GM19351 (cell line): ENCODE measurements around the gene IDH3G.

ENCODE experiments used
- ATAC-seq: cut with Tn5 transposase; IDR thresholded peaks from one replicate; pipeline ENCODE4 v1.9.1; 2021; ENCODE audit warnings: mild to moderate bottlenecking, moderate library complexity; ENCODE audit not compliant: unreplicated experiment

IDH3G gene

GRCh38 chrX:153791104-153791852 is 2.9 kb downstream of the IDH3G start:
- ATAC-seq, result no peak

GRCh38 chrX:153789654-153790053 is 4.5 kb downstream of the IDH3G start:
- no peak for ATAC-seq

- no peak for ATAC-seq
Observed at GRCh38 chrX:153786669-153787068, 7.5 kb downstream of the IDH3G start.

DNA sequence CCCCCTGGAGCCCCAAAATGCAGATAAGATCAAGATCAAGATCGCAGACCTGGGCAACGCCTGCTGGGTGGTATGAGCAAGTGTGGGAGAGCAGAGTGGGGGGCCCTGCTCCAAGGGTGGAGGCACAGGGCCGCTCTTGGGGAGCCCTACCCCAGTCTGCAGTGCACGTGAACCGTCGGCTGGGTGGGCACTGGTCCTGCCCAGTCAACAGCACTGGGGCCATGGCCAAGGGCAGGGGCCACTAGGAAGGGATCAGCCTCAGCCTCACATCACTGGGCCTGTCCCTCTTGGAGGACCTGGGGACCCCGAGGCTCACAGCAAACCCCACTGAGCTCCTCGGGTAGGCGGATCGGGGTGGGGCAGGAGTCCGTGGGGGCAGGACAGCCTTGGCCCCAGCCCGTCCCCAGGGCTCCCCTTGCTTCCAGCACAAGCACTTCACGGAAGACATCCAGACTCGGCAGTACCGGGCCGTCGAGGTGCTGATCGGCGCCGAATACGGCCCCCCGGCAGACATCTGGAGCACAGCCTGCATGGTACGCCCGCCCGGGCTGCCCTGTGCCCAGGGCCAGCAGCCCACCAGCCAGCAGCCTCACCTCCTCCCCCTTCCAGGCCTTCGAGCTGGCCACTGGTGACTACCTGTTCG is 9.7 kb downstream of the IDH3G start:
- no peak for ATAC-seq

GRCh38 chrX:153783378-153784013 is 10.7 kb downstream of the IDH3G start:
- no peak for ATAC-seq

- ATAC-seq, result no peak
Observed at GRCh38 chrX:153782871-153783270, 11.3 kb downstream of the IDH3G start.

DNA sequence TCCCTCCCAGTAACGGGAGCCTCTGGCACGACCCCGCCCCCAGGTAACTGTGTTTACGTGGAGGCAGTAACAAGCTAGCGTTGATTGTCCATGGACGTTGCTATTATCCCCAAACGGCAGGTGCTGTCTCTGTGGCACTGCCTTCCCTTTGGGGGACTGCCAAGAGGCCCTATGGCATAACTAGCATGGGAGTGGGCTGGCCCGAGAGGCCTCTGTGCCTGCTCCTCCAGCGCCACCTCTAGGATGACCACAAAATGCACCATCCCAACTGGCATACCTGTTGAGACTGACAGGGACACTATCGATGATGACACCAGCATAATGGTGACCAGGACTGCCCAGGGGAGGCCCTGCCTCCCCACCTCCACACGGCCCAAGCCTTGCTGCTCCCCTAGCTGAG is 11.9 kb downstream of the IDH3G start:
- no peak for ATAC-seq

- no peak for ATAC-seq
Observed at GRCh38 chrX:153781428-153782047, 12.6 kb downstream of the IDH3G start.

GRCh38 chrX:153780678-153781427 is 13.3 kb downstream of the IDH3G start, which contains the start of gene SRPK3:
SRPK3 (plus strand) TSS chrX:153781041; CDS start chrX:153781087, 46 bp downstream.
- no peak for ATAC-seq

DNA sequence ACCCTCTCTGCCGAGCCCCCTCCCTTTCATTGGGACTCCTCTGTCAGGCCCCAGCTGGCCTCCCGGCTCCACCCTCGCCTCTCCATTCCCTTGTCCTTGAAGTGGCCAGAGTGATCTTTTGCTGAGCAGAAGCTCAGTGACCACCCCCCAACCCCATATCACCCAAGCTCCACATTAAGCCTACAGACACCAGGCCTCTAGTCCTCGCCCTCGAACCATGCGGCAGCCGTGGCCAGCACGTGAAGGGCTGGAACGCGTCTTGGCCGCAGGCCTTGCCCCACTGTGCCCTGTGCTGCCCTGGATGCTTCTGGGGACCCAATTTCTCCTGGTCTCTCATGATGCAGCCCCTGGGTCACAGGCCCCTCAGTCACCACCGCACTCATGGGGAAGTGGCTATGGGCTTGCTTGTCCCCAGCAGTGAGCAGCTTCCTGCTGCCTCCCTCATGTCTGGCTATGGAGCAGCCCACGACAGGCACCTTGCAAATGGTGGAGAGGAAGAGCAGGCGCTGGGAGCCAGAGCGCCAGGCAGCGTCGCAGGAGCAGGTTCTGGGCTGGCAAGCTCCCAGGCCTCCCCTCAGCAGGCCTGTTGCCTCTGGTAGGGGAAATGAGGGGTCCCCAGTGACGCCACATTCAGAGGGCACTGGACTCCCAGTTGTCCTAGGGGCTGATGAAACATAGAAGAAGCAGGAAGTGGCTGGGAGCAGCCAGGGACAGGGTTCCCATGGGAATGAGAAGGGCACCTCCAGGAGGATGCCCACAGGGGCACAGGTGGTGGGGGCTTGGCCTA is 14.1 kb downstream of the IDH3G start:
- no peak for ATAC-seq

DNA sequence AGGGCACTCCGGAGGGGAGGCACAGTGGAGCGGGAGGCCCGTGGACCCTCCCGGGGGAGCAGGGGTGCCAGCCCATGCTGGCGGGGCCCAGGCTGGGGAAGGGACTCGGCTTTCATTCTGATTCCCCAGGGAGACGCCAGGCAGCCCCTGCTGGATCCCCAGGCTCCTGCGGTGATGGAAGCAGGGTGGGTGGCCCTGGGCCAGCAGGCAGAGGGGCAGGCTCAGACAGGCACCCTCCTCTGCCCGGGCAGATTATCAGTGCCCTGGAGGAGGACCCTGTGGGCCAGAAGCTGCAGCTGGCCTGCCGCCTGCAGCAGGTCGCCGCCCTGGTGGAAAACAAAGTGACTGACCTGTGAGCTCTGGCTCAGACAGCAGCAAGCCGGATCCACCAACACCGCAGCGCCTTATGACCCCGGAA is 15.5 kb downstream of the IDH3G start:
- ATAC-seq, result no peak

DNA sequence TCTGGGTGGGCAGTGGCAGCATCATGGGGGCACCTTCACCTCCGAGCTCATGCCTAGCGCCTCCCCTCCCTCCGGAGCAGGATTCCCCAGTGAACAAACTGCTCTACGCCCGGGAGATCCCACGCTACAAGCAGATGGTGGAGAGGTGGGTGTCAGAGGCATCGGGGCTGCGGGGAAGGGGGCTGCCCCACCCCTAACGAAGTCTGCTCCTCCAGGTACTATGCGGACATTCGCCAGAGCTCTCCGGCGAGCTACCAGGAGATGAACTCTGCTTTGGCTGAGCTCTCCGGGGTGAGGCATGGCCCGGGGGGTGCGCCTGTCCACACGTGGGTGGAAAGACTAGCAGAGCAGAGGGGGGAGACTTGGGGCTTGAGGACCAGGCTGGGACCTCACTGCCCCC is 16.0 kb downstream of the IDH3G start:
- no peak for ATAC-seq

GRCh38 chrX:153777261-153778090 is 16.7 kb downstream of the IDH3G start:
- no peak for ATAC-seq

GRCh38 chrX:153776611-153777045 is 17.5 kb downstream of the IDH3G start:
- ATAC-seq, result no peak

DNA sequence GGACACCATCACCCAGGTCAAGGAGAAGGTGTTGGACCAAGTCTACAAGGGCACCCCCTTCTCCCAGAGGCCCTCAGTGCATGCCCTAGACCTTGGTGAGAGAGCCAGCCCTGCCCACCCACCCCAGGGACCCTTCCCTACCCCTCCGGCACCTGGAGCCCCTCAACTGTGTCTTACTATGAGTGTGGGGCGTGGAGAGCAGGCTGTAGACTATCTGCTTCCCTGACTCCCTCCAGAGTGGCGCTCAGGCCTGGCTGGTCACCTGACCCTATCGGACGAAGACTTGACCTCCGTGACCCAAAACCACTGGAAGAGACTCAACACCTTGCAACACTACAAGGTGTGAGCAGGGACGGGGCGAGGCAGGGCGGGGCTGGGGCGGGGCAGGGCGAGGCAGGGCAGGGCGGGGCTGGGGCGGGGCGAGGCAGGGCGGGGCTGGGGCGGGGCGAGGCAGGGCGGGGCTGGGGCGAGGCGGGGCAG is 18.0 kb downstream of the IDH3G start:
- ATAC-seq, result no peak

DNA sequence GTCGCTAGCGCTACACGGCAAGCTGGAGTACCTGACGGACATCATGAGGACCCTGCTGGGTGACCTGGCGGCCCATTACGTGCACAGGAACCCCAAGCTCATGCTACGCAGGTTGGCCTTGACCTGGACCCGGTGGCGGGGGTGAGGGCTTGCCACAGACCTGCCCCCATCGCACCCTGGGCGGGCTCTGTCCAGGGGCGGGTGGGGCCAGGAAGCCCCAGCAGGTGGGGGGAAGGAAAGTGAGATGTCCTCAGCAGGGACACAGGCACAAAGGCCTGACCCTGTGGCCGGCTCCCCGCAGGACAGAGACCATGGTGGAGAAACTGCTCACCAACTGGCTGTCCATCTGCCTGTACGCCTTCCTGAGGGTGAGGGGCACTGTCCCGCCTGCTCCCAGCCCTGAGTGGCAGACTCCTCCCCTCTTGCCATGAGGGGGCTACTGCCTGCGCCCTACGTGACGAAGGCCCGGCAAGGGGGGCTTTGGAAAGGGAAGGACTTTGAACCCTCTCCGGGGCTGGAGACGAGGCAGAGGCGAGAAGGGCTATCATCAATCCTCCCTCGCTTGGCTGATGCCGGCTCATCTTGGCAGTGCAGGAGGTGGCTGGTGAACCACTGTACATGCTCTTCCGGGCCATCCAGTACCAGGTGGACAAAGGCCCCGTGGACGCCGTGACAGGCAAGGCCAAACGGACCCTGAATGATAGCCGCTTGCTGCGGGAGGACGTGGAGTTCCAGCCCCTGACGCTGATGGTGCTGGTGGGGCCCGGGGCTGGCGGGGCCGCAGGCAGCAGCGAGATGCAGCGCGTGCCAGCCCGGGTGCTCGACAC is 18.7 kb downstream of the IDH3G start:
- no peak for ATAC-seq

DNA sequence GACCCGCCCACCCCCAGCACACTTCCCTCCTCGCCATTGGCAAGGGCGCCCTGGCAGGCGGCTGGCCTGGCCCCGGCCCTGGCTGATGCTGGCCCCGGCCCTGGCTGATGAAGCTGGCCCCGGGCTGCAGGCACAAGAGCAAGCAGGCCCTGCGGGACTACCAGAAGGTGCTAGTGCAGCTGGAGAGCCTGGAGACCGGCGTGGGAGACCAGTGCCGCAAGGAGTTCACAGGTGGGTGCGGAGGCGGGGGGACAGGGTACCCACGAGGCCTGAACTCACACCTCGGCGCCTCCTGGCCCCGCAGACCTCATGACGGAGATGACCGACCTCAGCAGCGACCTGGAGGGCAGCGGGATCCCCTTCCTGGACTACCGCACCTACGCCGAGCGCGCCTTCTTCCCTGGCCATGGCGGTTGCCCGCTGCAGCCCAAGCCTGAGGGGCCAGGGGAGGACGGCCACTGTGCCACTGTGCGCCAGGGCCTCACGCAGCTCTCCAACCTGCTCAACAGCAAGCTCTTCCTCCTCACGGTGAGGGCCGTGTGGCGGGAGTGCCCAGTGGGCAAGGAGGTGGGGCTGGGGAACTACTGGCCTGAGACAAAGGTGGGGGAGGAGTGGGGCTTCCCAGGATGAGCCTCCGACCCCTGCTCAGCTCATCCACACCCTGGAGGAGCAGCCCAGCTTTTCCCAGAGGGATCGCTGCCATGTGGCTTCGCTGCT is 19.4 kb downstream of the IDH3G start:
- no peak for ATAC-seq
